ENCODE data around the gene RSF1. TPM values are rescaled to one million over a fixed set of nuclear protein-coding genes. Genes with fewer than 3 reads are reported as not detected.

Gene RSF1
- total RNA-seq, 1 experiment from 2014 or later, result 43.1 TPM

DNA sequence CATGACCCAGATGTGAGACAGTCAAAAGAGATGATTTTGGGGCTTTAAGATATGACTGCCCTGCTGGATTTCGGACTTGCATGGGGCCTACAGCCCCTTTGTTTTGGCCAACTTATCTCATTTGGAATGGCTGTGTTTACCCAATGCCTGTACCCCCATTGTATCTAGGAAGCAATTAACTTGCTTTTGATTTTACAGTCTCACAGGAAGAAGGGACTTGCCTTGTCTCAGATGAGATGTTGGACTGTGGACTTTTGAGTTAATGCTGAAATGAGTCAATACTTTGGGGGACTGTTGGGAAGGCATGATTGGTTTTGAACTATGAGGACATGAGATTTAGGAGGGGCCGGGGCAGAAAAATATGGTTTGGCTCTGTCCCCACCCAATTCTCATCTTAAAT is 88.4 kb downstream of the RSF1 start:
- Histone ChIP-seq H2AFZ (ENCODE audit: low read depth, low read length, poor library complexity, severe bottlenecking) (no peak overlapping the region), H3K4me2 (ENCODE audit: low read length) (no peak overlapping the region), H3K9ac (ENCODE audit: low read length) (no peak overlapping the region), H3K79me2 (ENCODE audit: insufficient read depth, low read length) (no peaks in the 10 kb centered on the region), H3K27ac (ENCODE audit: low read depth, low read length) (no peak overlapping the region), H3K9me2 (ENCODE audit: insufficient read depth) (no peaks in the 10 kb centered on the region), H4K20me1 (ENCODE audit: insufficient read depth) (no peaks in the 10 kb centered on the region), H3K27me3 (ENCODE audit: insufficient read depth, low read length) (no peaks in the 10 kb centered on the region), H3K4me3 (replicated peaks in 1 of 2; ENCODE audit: low read depth in 1 of 2, low read length in 2 of 2) (no peak overlapping the region), H3K36me3 (ENCODE audit: control insufficient read depth in 1 of 2, insufficient read depth in 2 of 2, low read length in 2 of 2) (no peaks in the 10 kb centered on the region), H3K9me3 (ENCODE audit: control insufficient read depth in 1 of 2, insufficient read depth in 1 of 2, low read depth in 1 of 2, low read length in 2 of 2) (peaks cover 3 to 9% of the 10 kb centered on the region in 2 experiments; a peak in 2 of 4 replicates), H3K4me1 (ENCODE audit: control insufficient read depth in 1 of 2, insufficient read depth in 2 of 2, low read length in 2 of 2) (no peaks in the 10 kb centered on the region)
- ATAC-seq (no peak), DNase-seq (ENCODE audit: low read depth, low spot score) (no peak)
- intact Hi-C loops (cut with micrococcal nuclease), result no loop called here
- no peak for TF ChIP-seq ZFX (IDR thresholded peaks at IDR 0.05)
- ChIA-PET POLR2A (no interaction called here), RAD21 (ENCODE audit: low non-redundant PET in 1 of 2, low total read pairs in 2 of 2, uncharacterized antibody in 2 of 2, unreplicated experiment in 2 of 2) (no interaction called here), CTCF (no interaction called here)
- BruUV-seq (replicated peaks), result no TSS peak

DNA sequence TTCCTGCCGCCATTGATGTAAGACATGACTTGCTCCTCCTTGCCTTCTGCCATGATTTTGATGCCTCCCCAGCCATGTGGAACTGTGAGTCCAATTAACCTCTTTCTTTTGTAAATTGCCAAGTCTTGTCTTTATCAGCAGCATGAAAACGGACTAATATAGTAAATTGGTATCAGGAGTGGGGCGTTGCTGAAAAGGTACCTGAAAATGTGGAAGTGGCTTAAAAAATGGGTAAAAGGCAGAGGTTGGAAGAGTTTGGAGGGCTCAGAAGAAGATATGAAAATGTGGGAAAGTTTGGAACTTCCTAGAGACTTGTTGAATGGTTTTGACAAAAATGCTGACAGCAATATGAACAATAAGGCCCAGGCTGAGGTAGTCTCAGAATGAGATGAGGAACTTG is 89.7 kb downstream of the RSF1 start:
- Histone ChIP-seq H3K9me3 (ENCODE audit: control insufficient read depth in 1 of 2, insufficient read depth in 1 of 2, low read depth in 1 of 2, low read length in 2 of 2) (peaks cover 3 to 9% of the 10 kb centered on the region in 2 experiments; a peak in 2 of 4 replicates), H3K4me3 (replicated peaks in 1 of 2; ENCODE audit: low read depth in 1 of 2, low read length in 2 of 2) (no peak overlapping the region), H3K9me2 (ENCODE audit: insufficient read depth) (no peaks in the 10 kb centered on the region), H3K79me2 (ENCODE audit: insufficient read depth, low read length) (no peaks in the 10 kb centered on the region), H3K4me2 (ENCODE audit: low read length) (no peak overlapping the region), H3K27ac (ENCODE audit: low read depth, low read length) (no peak overlapping the region), H3K27me3 (ENCODE audit: insufficient read depth, low read length) (no peaks in the 10 kb centered on the region), H3K36me3 (ENCODE audit: control insufficient read depth in 1 of 2, insufficient read depth in 2 of 2, low read length in 2 of 2) (no peaks in the 10 kb centered on the region), H3K9ac (ENCODE audit: low read length) (no peak overlapping the region), H3K4me1 (ENCODE audit: control insufficient read depth in 1 of 2, insufficient read depth in 2 of 2, low read length in 2 of 2) (no peaks in the 10 kb centered on the region), H2AFZ (ENCODE audit: low read depth, low read length, poor library complexity, severe bottlenecking) (no peak overlapping the region), H4K20me1 (ENCODE audit: insufficient read depth) (no peaks in the 10 kb centered on the region)
- DNase-seq (ENCODE audit: low read depth, low spot score), result no peak
- BruUV-seq (replicated peaks), result no TSS peak
- ATAC-seq, result no peak
- POLR2A ChIA-PET, result no interaction called here
- no peak for TF ChIP-seq FOSL1 (IDR thresholded peaks at IDR 0.05; ENCODE audit: low read depth)
- TF ChIP-seq EZH2 (IDR thresholded peaks at IDR 0.05), result no peak
- no peak for TF ChIP-seq ELF1 (IDR thresholded peaks at IDR 0.05; ENCODE audit: borderline replicate concordance, low read depth)
- no peak for TF ChIP-seq CBX3 (IDR thresholded peaks at IDR 0.05; ENCODE audit: low read depth)
- no peak for TF ChIP-seq RAD21 (IDR thresholded peaks at IDR 0.05; ENCODE audit: low read depth)
- TF ChIP-seq, protein P1, sequence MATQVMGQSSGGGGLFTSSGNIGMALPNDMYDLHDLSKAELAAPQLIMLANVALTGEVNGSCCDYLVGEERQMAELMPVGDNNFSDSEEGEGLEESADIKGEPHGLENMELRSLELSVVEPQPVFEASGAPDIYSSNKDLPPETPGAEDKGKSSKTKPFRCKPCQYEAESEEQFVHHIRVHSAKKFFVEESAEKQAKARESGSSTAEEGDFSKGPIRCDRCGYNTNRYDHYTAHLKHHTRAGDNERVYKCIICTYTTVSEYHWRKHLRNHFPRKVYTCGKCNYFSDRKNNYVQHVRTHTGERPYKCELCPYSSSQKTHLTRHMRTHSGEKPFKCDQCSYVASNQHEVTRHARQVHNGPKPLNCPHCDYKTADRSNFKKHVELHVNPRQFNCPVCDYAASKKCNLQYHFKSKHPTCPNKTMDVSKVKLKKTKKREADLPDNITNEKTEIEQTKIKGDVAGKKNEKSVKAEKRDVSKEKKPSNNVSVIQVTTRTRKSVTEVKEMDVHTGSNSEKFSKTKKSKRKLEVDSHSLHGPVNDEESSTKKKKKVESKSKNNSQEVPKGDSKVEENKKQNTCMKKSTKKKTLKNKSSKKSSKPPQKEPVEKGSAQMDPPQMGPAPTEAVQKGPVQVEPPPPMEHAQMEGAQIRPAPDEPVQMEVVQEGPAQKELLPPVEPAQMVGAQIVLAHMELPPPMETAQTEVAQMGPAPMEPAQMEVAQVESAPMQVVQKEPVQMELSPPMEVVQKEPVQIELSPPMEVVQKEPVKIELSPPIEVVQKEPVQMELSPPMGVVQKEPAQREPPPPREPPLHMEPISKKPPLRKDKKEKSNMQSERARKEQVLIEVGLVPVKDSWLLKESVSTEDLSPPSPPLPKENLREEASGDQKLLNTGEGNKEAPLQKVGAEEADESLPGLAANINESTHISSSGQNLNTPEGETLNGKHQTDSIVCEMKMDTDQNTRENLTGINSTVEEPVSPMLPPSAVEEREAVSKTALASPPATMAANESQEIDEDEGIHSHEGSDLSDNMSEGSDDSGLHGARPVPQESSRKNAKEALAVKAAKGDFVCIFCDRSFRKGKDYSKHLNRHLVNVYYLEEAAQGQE (IDR thresholded peaks at IDR 0.05; ENCODE audit: low read depth), result no peak
- no peak for TF ChIP-seq SP1 (IDR thresholded peaks at IDR 0.05; ENCODE audit: low read depth)
- TF ChIP-seq SRF (IDR thresholded peaks at IDR 0.05; ENCODE audit: low read depth), result no peak
- no peak for TF ChIP-seq JUND (IDR thresholded peaks at IDR 0.05)
- intact Hi-C loops (cut with micrococcal nuclease), result no loop called here
- RAD21 ChIA-PET (ENCODE audit: low non-redundant PET in 1 of 2, low total read pairs in 2 of 2, uncharacterized antibody in 2 of 2, unreplicated experiment in 2 of 2), result no interaction called here
- CTCF ChIA-PET, result no interaction called here

Data from HCT116 (cell line).